GM19238 (cell line): ENCODE results near the gene AEBP2.
"Not testable (repeated sequence)": the region's sequence is repeated elsewhere in the genome, so short reads cannot be mapped to it uniquely, and the experiment has no call there.

Source experiments
- DNase-seq: peaks from one replicate; pipeline ENCODE4 v3.0.0; 2011; ENCODE audit warnings: low spot score; ENCODE audit not compliant: insufficient read length

Gene AEBP2

GRCh38 chr12:19454837-19455236 lies 15.5 kb downstream of the AEBP2 start:
- DNase-seq: no peak

DNA sequence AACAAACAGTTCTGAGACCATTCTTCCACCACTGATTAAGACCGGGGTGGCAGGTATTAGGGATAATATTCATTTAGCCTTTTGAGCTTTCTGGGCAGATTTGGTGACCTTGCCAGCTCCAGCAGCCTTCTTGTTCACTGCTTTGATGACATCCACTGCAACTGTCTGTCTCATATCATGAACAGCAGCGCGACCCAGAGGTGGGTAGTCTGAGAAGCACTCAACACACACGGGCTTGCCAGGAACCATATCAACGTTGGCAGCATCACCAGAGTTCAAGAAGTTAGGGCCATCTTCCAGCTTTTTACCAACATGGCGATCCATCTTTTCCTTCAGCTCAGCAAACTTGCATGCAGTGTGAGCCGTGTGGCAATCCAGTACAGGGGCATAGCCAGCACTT lies 16.9 kb downstream of the AEBP2 start:
- DNase-seq: no peak

DNA sequence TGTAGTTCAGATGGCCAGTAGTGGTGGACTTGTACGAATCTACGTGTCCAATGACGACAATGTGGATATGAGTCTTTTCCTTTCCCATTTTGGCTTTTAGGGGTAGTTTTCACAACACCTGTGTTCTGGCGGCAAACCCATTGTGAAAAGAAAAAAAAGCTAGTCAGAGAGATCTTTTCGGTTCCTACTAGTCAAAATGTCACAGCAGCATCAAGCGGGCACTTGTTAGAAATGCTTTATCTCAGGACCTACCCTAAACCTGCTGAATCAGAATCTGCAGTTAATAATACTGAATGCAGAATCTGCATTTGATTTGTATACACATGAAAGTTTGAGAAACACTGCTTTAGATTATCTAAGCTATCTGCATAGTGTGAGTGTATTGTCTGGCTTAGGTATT lies 18.3 kb downstream of the AEBP2 start:
- DNase-seq: no peak

- no peak for DNase-seq
Observed at GRCh38 chr12:19458733-19459132, 19.4 kb downstream of the AEBP2 start.

- DNase-seq: no peak
Observed at GRCh38 chr12:19461999-19462398, 22.7 kb downstream of the AEBP2 start.

DNA sequence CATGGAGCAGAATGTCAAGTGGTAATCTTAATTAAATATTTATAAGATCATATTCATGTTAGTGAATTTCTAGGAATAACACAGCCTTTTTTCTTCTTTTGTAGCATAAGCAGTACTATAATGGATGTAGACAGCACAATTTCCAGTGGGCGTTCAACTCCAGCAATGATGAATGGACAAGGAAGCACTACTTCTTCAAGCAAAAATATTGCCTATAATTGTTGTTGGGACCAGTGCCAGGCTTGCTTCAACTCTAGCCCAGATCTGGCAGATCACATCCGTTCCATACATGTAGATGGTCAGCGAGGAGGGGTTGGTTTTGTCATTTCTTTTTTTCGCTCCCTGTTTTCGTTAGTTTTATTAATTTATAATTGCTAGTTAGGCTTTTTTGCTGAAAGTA lies 23.1 kb downstream of the AEBP2 start:
- DNase-seq: no peak

GRCh38 chr12:19464192-19464580 lies 24.9 kb downstream of the AEBP2 start:
- DNase-seq: no peak

- no peak for DNase-seq
Observed at GRCh38 chr12:19465711-19466110, 26.4 kb downstream of the AEBP2 start.

- no peak for DNase-seq
Observed at GRCh38 chr12:19474147-19474546, 34.9 kb downstream of the AEBP2 start.

DNA sequence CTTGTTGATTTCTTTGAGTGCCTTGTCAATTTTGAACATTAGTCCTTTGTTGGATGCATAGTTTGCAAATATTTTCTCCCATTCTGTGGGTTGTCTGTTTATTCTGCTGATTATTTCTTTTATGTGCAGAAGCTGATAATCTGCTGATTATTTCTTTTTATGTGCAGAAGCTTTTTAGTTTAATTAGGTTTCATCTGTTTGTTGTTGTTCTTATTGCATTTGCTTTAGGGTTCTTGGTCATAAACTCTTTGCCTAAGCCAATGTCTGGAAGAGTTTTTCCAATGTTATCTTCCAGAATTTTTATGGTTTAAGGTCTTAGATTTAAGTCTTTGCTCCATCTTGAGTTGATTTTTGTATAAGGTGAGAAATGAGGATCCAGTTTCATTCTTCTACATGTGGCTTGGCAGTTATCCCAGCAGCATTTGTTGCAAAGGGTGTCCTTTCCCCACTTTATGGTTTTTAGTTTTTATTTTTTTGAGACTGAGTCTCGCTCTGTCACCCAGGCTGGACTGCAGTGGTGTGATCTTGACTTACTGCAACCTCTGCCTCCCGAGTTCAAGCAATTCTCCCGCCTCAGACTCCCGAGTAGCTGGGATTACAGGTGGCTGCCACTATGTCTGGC lies 36.7 kb downstream of the AEBP2 start:
- DNase-seq: not testable (repeated sequence)

- DNase-seq: no peak
Observed at GRCh38 chr12:19477071-19477470, 37.8 kb downstream of the AEBP2 start.

- DNase-seq: no peak
Observed at GRCh38 chr12:19480459-19480858, 41.2 kb downstream of the AEBP2 start.

DNA sequence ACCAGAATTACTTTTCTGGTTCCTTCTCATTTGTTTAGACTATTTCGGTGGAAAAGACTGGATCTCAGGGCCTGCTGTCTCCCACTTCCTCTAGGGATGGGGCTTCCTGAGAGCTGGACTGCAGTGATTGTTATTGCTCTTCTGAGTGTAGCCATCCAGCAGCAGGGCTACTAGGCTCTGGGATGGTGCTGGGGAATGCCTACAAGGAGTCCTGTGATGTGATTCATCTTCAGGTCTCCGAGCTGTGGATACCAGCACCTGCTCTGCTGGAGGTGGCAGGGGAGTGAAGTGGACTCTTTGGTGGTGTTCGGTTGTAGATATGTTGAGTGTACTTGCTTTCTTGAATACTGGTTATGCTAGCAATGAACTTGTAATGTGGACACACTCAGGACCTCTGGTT lies 42.7 kb downstream of the AEBP2 start:
- DNase-seq: no peak

- no peak for DNase-seq
Observed at GRCh38 chr12:19482551-19483109, 43.3 kb downstream of the AEBP2 start.

DNA sequence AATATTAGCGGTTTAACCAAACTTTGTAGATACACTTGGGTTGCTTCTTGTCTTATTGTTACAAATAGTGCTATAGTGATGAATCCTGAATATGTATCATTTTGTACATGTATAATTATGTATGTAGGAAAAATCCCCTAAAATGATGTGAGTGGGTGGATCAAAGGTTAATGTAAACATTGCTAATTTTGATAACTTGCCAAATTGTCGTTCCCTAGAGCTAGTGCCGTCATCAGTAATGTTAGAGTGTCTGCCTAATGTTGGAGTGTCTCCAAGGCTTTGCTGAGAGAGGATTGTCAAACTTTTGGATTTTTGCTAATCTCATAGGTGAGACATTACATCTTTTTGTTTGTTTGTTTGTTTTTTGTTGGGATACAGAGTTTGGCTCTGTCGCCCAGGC lies 44.4 kb downstream of the AEBP2 start:
- DNase-seq: no peak

- DNase-seq: no peak
Observed at GRCh38 chr12:19484738-19485137, 45.4 kb downstream of the AEBP2 start.

GRCh38 chr12:19485240-19485639 lies 45.9 kb downstream of the AEBP2 start:
- DNase-seq: no peak

- no peak for DNase-seq
Observed at GRCh38 chr12:19489168-19489567, 49.9 kb downstream of the AEBP2 start.

DNA sequence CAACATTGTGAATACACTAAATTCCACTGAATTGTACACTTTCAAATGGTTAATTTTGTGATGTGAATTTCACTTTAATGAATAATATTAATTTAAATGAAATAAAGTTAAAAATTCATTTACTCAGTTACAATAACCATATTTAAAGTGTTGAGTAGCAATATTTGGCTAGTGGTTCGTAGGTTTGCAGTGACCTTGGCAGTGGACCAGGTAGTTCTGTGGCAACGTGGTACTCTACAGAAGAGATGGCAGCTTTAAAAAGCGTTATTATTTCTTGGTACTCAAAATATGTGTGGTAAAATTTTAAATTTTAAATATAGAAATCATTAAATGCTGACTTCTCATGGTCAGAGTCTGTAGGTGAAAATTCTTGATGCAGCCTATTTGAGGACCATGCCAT lies 51.6 kb downstream of the AEBP2 start:
- DNase-seq: no peak

DNA sequence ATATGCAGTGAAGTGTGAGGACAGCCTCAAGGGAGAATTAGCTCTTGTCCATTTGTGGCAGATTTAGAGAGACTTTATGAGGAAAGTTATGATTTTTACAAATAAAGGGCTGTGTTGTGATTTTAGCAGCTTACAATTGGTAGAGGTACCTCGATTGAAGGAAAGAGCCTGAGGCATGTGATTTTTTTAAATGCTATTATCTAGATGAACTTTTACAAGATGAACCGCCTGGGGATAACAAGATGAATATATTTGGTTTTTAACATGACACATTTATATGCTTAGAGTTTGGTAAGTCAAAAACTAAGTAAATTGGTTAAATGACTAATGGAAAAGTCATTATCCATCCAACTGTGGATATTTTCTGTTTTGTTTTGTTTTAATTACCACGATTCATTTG lies 52.6 kb downstream of the AEBP2 start:
- DNase-seq: no peak

DNA sequence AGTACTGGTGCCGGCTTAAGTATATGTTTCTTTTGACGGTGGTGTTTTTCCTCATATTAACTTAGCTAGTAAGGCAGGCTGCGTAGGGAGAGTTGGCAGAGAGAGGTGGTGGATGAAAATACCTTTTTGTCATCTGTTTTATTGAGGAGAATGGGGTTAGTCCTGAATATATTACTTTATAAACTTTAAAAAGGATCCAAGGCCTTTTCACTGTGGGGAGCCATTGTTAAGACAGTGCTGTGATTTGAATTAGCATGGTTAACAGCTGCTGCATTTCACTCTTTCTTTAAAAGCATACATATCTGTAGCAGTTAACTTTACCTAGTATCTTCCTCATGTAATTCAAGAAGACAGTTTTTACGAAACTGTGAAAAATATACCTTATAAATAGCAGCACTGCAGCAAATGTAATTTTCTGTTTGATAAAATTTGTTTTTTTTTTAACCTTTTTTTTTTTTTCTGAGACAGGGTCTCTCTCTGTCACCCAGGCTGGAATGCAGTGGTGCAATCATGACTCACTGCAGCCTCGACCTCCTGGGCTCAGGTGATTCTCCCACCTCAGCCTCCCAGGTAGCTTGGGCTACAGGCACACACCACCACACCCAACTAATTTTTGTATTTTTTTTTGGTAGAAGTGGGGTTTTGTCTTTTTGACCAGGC lies 57.1 kb downstream of the AEBP2 start:
- DNase-seq: no peak

- DNase-seq: no peak
Observed at GRCh38 chr12:19498099-19498498, 58.8 kb downstream of the AEBP2 start.

GRCh38 chr12:19499030-19499429 lies 59.7 kb downstream of the AEBP2 start:
- DNase-seq: no peak
